Measurements from ENCODE around the gene MARCHF11.

- TF ChIP-seq POLR2A (IDR thresholded peaks at IDR 0.05) = no peak
- no peak for TF ChIP-seq CTCF (IDR thresholded peaks at IDR 0.05)
- TF ChIP-seq POLR2AphosphoS5 (IDR thresholded peaks at IDR 0.05) = no peak
Observed at GRCh38 chr5:16076657-16077056, 102.9 kb downstream of the MARCHF11 start.

Data from upper lobe of left lung (tissue), 4 donors.